Lower leg skin (tissue), 4 donors: ENCODE measurements around the gene ITGA7. TPM values are rescaled to one million over a fixed set of nuclear protein-coding genes. Genes with fewer than 3 reads are reported as not detected.

ENCODE experiments used
- DNase-seq, 2 donors: peaks; one replicate each; pipeline ENCODE4 v3.0.0-alpha.2; 2019; ENCODE audit warnings: low spot score in 2 of 2
- H3K4me3 ChIP-seq: fragments of 200-600 bp; sonication (generic); 2 replicates; pipeline ENCODE4 v1.5.1; 2017; ENCODE audit warnings: mild to moderate bottlenecking, low read depth; ENCODE audit not compliant: poor library complexity, severe bottlenecking
- CTCF ChIP-seq, 3 donors: fragments of 450-650 bp; IDR thresholded peaks; one replicate each; pipeline ENCODE4 v1.5.1; 2016; ENCODE audit warnings: antibody characterized with exemption in 3 of 3, mild to moderate bottlenecking in 3 of 3, moderate library complexity in 2 of 3
- POLR2A ChIP-seq, 2 donors: fragments of 450-650 bp; IDR thresholded peaks; one replicate each; pipeline ENCODE4 v1.6.1; 2016 to 2017; ENCODE audit warnings: antibody characterized with exemption in 2 of 2, mild to moderate bottlenecking in 1 of 2, moderate library complexity in 1 of 2
- WGBS, 2 donors: methylation state at CpG; one replicate each; pipeline ENCODE4 v1.1.5; 2018; 5-methylcytosine and 5-hydroxymethylcytosine counted together
- intact Hi-C: fragments of 100-400 bp; cut with DNase I; formaldehyde crosslinking; loops from one replicate; pipeline ENCODE4 v1.15.0; 2023; ENCODE audit warnings: low total_unique reads
- total RNA-seq, 4 donors: library from RNA; depleted of rRNA; stranded (reverse); fragments of >200 nt; gene quantifications; one replicate each; pipeline ENCODE4 v1.1.0, GENCODE V29; 2016

The ITGA7 gene
- total RNA-seq, 4 donors from 2014 or later: 11.0 to 20.9 (median 12.8) TPM

- DNase-seq: no peak
- WGBS, 2 donors: 74 to 81% methylated on average over 2 of the region's 2 CpGs
- H3K4me3 ChIP-seq: peak overlapping the region; percentile 14
- no peak for TF ChIP-seq POLR2A (IDR thresholded peaks at IDR 0.05)
- no peak for TF ChIP-seq CTCF (IDR thresholded peaks at IDR 0.05)
- intact Hi-C loops: no loop called here
These were observed 1.0 kb downstream of the ITGA7 start for GRCh38 chr12:55706568-55707218.

GRCh38 chr12:55705782-55706402, 1.8 kb downstream of the ITGA7 start:
- no peak overlapping the region for H3K4me3 ChIP-seq
- TF ChIP-seq CTCF (IDR thresholded peaks at IDR 0.05): no peak
- TF ChIP-seq POLR2A (IDR thresholded peaks at IDR 0.05): no peak
- intact Hi-C loops: no loop called here
- WGBS, 2 donors: 57 to 67% methylated on average over 5 of the region's 5 CpGs
- no peak for DNase-seq

GRCh38 chr12:55704824-55705718, 2.6 kb downstream of the ITGA7 start:
- WGBS, 2 donors: 81 to 83% methylated on average over 9 of the region's 9 CpGs
- intact Hi-C loops: no loop called here
- H3K4me3 ChIP-seq: no peak overlapping the region
- no peak for TF ChIP-seq POLR2A (IDR thresholded peaks at IDR 0.05)
- TF ChIP-seq CTCF (IDR thresholded peaks at IDR 0.05): no peak
- no peak for DNase-seq

GRCh38 chr12:55703901-55704761, 3.6 kb downstream of the ITGA7 start:
- intact Hi-C loops: no loop called here
- H3K4me3 ChIP-seq: no peak overlapping the region
- TF ChIP-seq POLR2A (IDR thresholded peaks at IDR 0.05) (no peak), CTCF (IDR thresholded peaks at IDR 0.05) (no peak)
- DNase-seq: no peak
- WGBS, 2 donors: 66 to 71% methylated on average over 6 of the region's 6 CpGs

GRCh38 chr12:55703288-55703687, 4.4 kb downstream of the ITGA7 start:
- TF ChIP-seq CTCF (IDR thresholded peaks at IDR 0.05) (no peak), POLR2A (IDR thresholded peaks at IDR 0.05) (no peak)
- WGBS, 2 donors: 37 to 81% methylated on average over 2 of the region's 2 CpGs
- intact Hi-C loops: no loop called here
- no peak for DNase-seq
- H3K4me3 ChIP-seq: no peak overlapping the region
